ENCODE results near the gene ADAMTS10. TPM values are rescaled to one million over a fixed set of nuclear protein-coding genes. Genes with fewer than 3 reads are reported as not detected.

The ADAMTS10 gene
- total and polyA plus RNA-seq, 10 of the 15 experiments (the other 5 are each of a cell fraction or from before 2014, with no cell fraction given) = 0.01 to 2.5 (median 0.42) TPM; not detected in 3

DNA sequence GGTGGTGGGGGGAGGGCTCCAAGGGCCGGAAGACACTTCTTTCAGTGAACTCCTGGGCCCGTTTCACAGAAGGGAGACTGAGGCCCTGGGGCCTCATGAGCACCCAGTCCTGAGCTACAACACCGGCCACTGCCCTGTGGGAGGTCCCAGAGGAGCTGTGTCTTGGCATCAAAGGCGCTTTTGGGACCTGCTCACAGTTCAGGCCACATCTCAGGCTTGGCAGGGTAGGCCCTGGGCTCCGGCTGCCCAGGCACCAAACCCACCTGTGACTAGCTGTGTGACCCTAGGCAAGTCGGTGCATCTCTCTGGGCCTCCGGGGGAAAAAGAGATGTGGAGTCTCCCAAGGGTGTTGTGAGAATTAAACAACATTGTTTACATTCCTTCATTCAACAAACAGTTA, 49.4 kb upstream of the ADAMTS10 start:
- intact Hi-C loops (cut with micrococcal nuclease; ENCODE audit: unreplicated experiment) (loop anchor here (10.0 kb wide), 2 partner anchors 415 to 1135 kb away; no protein-coding TSS in a partner anchor), in situ Hi-C loops (cut with MboI) (loop anchor here (5.0 kb wide), 1 partner anchor 422 kb away; no protein-coding TSS in a partner anchor)
- Histone ChIP-seq H3K9ac (ENCODE audit: control insufficient read depth, insufficient read depth, low read length) (no peak overlapping the region), H3K79me2 (ENCODE audit: control insufficient read depth, insufficient read depth, low read length) (no peaks in the 10 kb centered on the region), H3K27ac (ENCODE audit: control insufficient read depth, insufficient read depth) (no peak overlapping the region), H2AFZ (ENCODE audit: control insufficient read depth, low read depth, low read length) (no peak overlapping the region), H3K27me3 (replicated peaks in 1 of 2; ENCODE audit: control insufficient read depth in 2 of 2, insufficient read depth in 2 of 2, low read length in 1 of 2) (no peaks in the 10 kb centered on the region), H3K36me3 (ENCODE audit: control insufficient read depth in 2 of 2, insufficient read depth in 2 of 2, low read length in 1 of 2) (no peaks in the 10 kb centered on the region), H3K4me1 (ENCODE audit: control insufficient read depth, insufficient read depth, low read length) (no peaks in the 10 kb centered on the region), H4K20me1 (ENCODE audit: control insufficient read depth, insufficient read depth) (no peaks in the 10 kb centered on the region), H3K4me3 (no peak overlapping the region), H3K4me2 (ENCODE audit: control insufficient read depth, insufficient read depth) (no peak overlapping the region), H3K9me3 (replicated peaks; ENCODE audit: control insufficient read depth, insufficient read depth, low read length) (no peaks in the 10 kb centered on the region; the same call in 2 of the 3 replicates)
- BruUV-seq (replicated peaks) = no TSS peak
- WGBS (ENCODE audit: insufficient coverage, insufficient replicate concordance, low lambda C conversion rate, missing lambda C conversion rate) = 20% methylated on average over 7 of the region's 7 CpGs
- FAIRE-seq (no peak), DNase-seq (ENCODE audit: low read depth, low spot score) (no peak), ATAC-seq (no peak)
- ChIA-PET RAD21 (ENCODE audit: unreplicated experiment) (interaction anchor here (0.5 kb wide), 1 partner anchor 506 kb away, joined by 3 read pairs; no protein-coding TSS in a partner anchor), SMC1A (ENCODE audit: uncharacterized antibody, unreplicated experiment) (no interaction called here), CTCF (no interaction called here), POLR2A (no interaction called here)
- TF ChIP-seq HDAC2 (IDR thresholded peaks at IDR 0.05) = no peak

DNA sequence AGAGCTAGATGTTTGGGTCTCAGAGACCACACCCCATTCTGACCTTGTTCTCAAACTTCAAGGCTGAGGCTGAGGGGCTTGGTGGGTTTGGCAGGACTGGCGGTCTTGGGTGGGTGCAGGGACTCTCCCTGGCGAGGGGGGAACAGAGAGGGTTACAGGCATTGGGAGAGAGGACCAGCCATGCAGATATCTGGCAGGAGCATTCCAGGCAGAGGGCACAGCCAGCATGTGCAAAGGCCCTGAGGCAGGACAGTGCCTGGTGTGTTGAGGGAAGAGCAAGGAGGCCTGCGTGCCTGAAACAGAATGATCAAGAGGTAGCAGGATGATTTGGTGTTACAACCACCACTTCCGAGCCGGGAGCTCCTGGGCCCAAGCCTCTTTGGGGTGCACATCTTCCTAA, 47.4 kb upstream of the ADAMTS10 start:
- H3K79me2 ChIP-seq (ENCODE audit: control insufficient read depth, insufficient read depth, low read length) = no peaks in the 10 kb centered on the region
- no peak overlapping the region for H3K4me3 ChIP-seq
- no peak overlapping the region for H3K9ac ChIP-seq (ENCODE audit: control insufficient read depth, insufficient read depth, low read length)
- H3K36me3 ChIP-seq (ENCODE audit: control insufficient read depth in 2 of 2, insufficient read depth in 2 of 2, low read length in 1 of 2) = no peaks in the 10 kb centered on the region
- in situ Hi-C loops (cut with MboI) = loop anchor here (5.0 kb wide), 1 partner anchor 424 kb away; no protein-coding TSS in a partner anchor
- ATAC-seq (no peak), FAIRE-seq (no peak), DNase-seq (ENCODE audit: low read depth, low spot score) (no peak)
- POLR2A ChIA-PET = no interaction called here
- intact Hi-C loops (cut with micrococcal nuclease; ENCODE audit: unreplicated experiment) = loop anchor here (10.0 kb wide), 2 partner anchors 417 to 1137 kb away; no protein-coding TSS in a partner anchor
- SMC1A ChIA-PET (ENCODE audit: uncharacterized antibody, unreplicated experiment) = interaction anchor here (1.0 kb wide), 1 partner anchor 77 kb away, joined by 4 read pairs; no protein-coding TSS in a partner anchor
- no peaks in the 10 kb centered on the region for H4K20me1 ChIP-seq (ENCODE audit: control insufficient read depth, insufficient read depth)
- 24% methylated on average over 5 of the region's 5 CpGs for WGBS (ENCODE audit: insufficient coverage, insufficient replicate concordance, low lambda C conversion rate, missing lambda C conversion rate)
- no peak overlapping the region for H3K27ac ChIP-seq (ENCODE audit: control insufficient read depth, insufficient read depth)
- RAD21 ChIA-PET (ENCODE audit: unreplicated experiment) = no interaction called here
- H3K4me1 ChIP-seq (ENCODE audit: control insufficient read depth, insufficient read depth, low read length) = no peaks in the 10 kb centered on the region
- no peaks in the 10 kb centered on the region for H3K27me3 ChIP-seq (replicated peaks in 1 of 2; ENCODE audit: control insufficient read depth in 2 of 2, insufficient read depth in 2 of 2, low read length in 1 of 2)
- no peak overlapping the region for H2AFZ ChIP-seq (ENCODE audit: control insufficient read depth, low read depth, low read length)
- CTCF ChIA-PET = interaction anchor here (2.4 kb wide), 1 partner anchor 36 kb away, joined by 7 read pairs; no protein-coding TSS in a partner anchor
- BruUV-seq (replicated peaks) = no TSS peak
- no peaks in the 10 kb centered on the region for H3K9me3 ChIP-seq (replicated peaks; ENCODE audit: control insufficient read depth, insufficient read depth, low read length)
- H3K4me2 ChIP-seq (ENCODE audit: control insufficient read depth, insufficient read depth) = no peak overlapping the region
- TF ChIP-seq, protein P1, sequence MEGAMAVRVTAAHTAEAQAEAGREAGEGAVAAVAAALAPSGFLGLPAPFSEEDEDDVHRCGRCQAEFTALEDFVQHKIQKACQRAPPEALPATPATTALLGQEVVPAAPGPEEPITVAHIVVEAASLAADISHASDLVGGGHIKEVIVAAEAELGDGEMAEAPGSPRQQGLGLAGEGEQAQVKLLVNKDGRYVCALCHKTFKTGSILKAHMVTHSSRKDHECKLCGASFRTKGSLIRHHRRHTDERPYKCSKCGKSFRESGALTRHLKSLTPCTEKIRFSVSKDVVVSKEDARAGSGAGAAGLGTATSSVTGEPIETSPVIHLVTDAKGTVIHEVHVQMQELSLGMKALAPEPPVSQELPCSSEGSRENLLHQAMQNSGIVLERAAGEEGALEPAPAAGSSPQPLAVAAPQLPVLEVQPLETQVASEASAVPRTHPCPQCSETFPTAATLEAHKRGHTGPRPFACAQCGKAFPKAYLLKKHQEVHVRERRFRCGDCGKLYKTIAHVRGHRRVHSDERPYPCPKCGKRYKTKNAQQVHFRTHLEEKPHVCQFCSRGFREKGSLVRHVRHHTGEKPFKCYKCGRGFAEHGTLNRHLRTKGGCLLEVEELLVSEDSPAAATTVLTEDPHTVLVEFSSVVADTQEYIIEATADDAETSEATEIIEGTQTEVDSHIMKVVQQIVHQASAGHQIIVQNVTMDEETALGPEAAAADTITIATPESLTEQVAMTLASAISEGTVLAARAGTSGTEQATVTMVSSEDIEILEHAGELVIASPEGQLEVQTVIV (IDR thresholded peaks at IDR 0.05; ENCODE audit: borderline replicate concordance, partially characterized antibody) = no peak
- TF ChIP-seq POLR2AphosphoS2 (IDR thresholded peaks at IDR 0.05; ENCODE audit: low read depth, low read length) (no peak), MEF2A (IDR thresholded peaks at IDR 0.05; ENCODE audit: insufficient read depth, low read depth, low read length) (no peak), ZNF207 (IDR thresholded peaks at IDR 0.05; ENCODE audit: borderline replicate concordance) (no peak), BCL11A (IDR thresholded peaks at IDR 0.05; ENCODE audit: low read depth, low read length) (no peak), RAD51 (IDR thresholded peaks at IDR 0.05) (no peak), HDGF (IDR thresholded peaks at IDR 0.05) (no peak), SIN3A (IDR thresholded peaks at IDR 0.05; ENCODE audit: low read depth, low read length) (no peak), STAT3 (IDR thresholded peaks at IDR 0.05; ENCODE audit: low read depth, low read length) (no peak)
- TF ChIP-seq, protein P2, sequence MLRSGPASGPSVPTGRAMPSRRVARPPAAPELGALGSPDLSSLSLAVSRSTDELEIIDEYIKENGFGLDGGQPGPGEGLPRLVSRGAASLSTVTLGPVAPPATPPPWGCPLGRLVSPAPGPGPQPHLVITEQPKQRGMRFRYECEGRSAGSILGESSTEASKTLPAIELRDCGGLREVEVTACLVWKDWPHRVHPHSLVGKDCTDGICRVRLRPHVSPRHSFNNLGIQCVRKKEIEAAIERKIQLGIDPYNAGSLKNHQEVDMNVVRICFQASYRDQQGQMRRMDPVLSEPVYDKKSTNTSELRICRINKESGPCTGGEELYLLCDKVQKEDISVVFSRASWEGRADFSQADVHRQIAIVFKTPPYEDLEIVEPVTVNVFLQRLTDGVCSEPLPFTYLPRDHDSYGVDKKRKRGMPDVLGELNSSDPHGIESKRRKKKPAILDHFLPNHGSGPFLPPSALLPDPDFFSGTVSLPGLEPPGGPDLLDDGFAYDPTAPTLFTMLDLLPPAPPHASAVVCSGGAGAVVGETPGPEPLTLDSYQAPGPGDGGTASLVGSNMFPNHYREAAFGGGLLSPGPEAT (IDR thresholded peaks at IDR 0.05; ENCODE audit: low read depth) = no peak
- TF ChIP-seq, protein P3, sequence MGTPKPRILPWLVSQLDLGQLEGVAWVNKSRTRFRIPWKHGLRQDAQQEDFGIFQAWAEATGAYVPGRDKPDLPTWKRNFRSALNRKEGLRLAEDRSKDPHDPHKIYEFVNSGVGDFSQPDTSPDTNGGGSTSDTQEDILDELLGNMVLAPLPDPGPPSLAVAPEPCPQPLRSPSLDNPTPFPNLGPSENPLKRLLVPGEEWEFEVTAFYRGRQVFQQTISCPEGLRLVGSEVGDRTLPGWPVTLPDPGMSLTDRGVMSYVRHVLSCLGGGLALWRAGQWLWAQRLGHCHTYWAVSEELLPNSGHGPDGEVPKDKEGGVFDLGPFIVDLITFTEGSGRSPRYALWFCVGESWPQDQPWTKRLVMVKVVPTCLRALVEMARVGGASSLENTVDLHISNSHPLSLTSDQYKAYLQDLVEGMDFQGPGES (IDR thresholded peaks at IDR 0.05) = no peak
